HCT116 (cell line): ENCODE results near the gene RBM23. TPM values are rescaled to one million over a fixed set of nuclear protein-coding genes. Genes with fewer than 3 reads are reported as not detected.

Source experiments
- ATAC-seq: fragments of 200-7000 bp; cut with Tn5 transposase; 2 replicates; pipeline ENCODE4 v1.9.1; 2020; ENCODE audit warnings: mild to moderate bottlenecking, moderate library complexity
- BruUV-seq: library from RNA; stranded (reverse); fragments of 400-500 nt; replicated peaks from 2 replicates; lab custom pipeline; 2021; lab: Mats Ljungman, UMichigan
- CTCF ChIA-PET: fragments of 300-600 bp; sonication (Branson Sonifier 250); formaldehyde crosslinking; loops from one replicate; lab custom pipeline; 2021; ENCODE audit warnings: antibody characterized with exemption; lab: Charles Lee
- POLR2A ChIA-PET: fragments of 300-600, 350-600 bp; sonication (Branson Sonifier 250); formaldehyde crosslinking; loops from one replicate; lab custom pipeline; 2021; ENCODE audit warnings: antibody characterized with exemption; lab: Charles Lee
- RAD21 ChIA-PET, 2 experiments: fragments of 300-600 bp; sonication (Branson Sonifier 250); formaldehyde crosslinking; loops; one replicate each; lab custom pipeline; 2023; ENCODE audit warnings: low total read pairs in 2 of 2; ENCODE audit not compliant: uncharacterized antibody in 2 of 2, unreplicated experiment in 2 of 2, low non-redundant PET in 1 of 2; lab: Charles Lee
- DNase-seq: peaks from one replicate; pipeline ENCODE4 v3.0.0-alpha.2; 2010; ENCODE audit warnings: low read depth, low spot score
- H2AFZ ChIP-seq: fragments of 200-600 bp; shearing (Covaris generic), sonication (generic); 2 replicates; pipeline ENCODE4 v1.6.1; 2017; ENCODE audit warnings: low read depth, mixed run types, mixed read lengths, antibody characterized with exemption, low read length; ENCODE audit not compliant: poor library complexity, severe bottlenecking
- H3K27ac ChIP-seq: 2 replicates; pipeline ENCODE4 v1.5.1; 2012; ENCODE audit warnings: low read depth, low read length
- H3K27me3 ChIP-seq: fragments of 200-600 bp; sonication (generic); 2 replicates; pipeline ENCODE4 v1.6.1; 2016; ENCODE audit warnings: mixed run types, low read length, mixed read lengths; ENCODE audit not compliant: insufficient read depth
- H3K36me3 ChIP-seq, 2 experiments: fragments of 200-500 bp in 1 of 2; fragments of 200-600 bp in 1 of 2; sonication (Bioruptor generic) in 1 of 2; sonication (generic) in 1 of 2; 2 replicates each; pipeline versions ENCODE4 v1.5.1 to v1.6.1; 2014 to 2016; ENCODE audit warnings: low read length in 2 of 2, inconsistent platforms in 1 of 2, mixed read lengths in 1 of 2, mixed run types in 1 of 2; ENCODE audit not compliant: insufficient read depth in 2 of 2, control insufficient read depth in 1 of 2
- H3K4me1 ChIP-seq, 2 experiments: fragments of 200-600 bp in 1 of 2; sonication (generic) in 1 of 2; 2 replicates each; pipeline versions ENCODE4 v1.5.1 to v1.6.1; 2012 to 2017; ENCODE audit warnings: low read length in 2 of 2, inconsistent platforms in 1 of 2, mild to moderate bottlenecking in 1 of 2, mixed read lengths in 1 of 2, mixed run types in 1 of 2, moderate library complexity in 1 of 2; ENCODE audit not compliant: insufficient read depth in 2 of 2, control insufficient read depth in 1 of 2
- H3K4me2 ChIP-seq: fragments of 200-600 bp; sonication (generic); 2 replicates; pipeline ENCODE4 v1.6.1; 2017; ENCODE audit warnings: mixed run types, low read length, mixed read lengths
- H3K4me3 ChIP-seq, 2 experiments: fragments of 200-600 bp in 1 of 2; sonication (generic) in 1 of 2; replicated peaks in 1 of 2; 2 replicates each; pipeline ENCODE4 v1.5.1; 2011 to 2016; ENCODE audit warnings: low read length in 2 of 2, control low read depth in 1 of 2, low read depth in 1 of 2, mild to moderate bottlenecking in 1 of 2, mixed read lengths in 1 of 2, mixed run types in 1 of 2
- H3K79me2 ChIP-seq: fragments of 200-600 bp; sonication (generic); 2 replicates; pipeline ENCODE4 v1.6.1; 2017; ENCODE audit warnings: mild to moderate bottlenecking, mixed run types, low read length, moderate library complexity, mixed read lengths; ENCODE audit not compliant: insufficient read depth
- H3K9ac ChIP-seq: fragments of 200-600 bp; sonication (generic); 2 replicates; pipeline ENCODE4 v1.6.1; 2016; ENCODE audit warnings: low read length, mixed read lengths
- H3K9me2 ChIP-seq: fragments of 200-600 bp; sonication (generic), shearing (Covaris generic); 2 replicates; pipeline ENCODE4 v1.6.1; 2017; ENCODE audit warnings: mixed run types, mild to moderate bottlenecking, moderate library complexity; ENCODE audit not compliant: insufficient read depth
- H3K9me3 ChIP-seq, 2 experiments: fragments of 200-500 bp in 1 of 2; fragments of 200-600 bp in 1 of 2; sonication (Bioruptor generic) in 1 of 2; sonication (generic) in 1 of 2; 2 replicates each; pipeline ENCODE4 v1.6.1; 2014 to 2017; ENCODE audit warnings: low read length in 2 of 2, mixed read lengths in 2 of 2, inconsistent platforms in 1 of 2, low read depth in 1 of 2, mild to moderate bottlenecking in 1 of 2, mixed run types in 1 of 2, moderate library complexity in 1 of 2; ENCODE audit not compliant: control insufficient read depth in 1 of 2, insufficient read depth in 1 of 2
- H4K20me1 ChIP-seq: fragments of 200-600 bp; sonication (generic), shearing (Covaris generic); 2 replicates; pipeline ENCODE4 v1.6.1; 2017; ENCODE audit warnings: mixed run types, mild to moderate bottlenecking, moderate library complexity; ENCODE audit not compliant: insufficient read depth
- CBX3 ChIP-seq: IDR thresholded peaks from 2 replicates; pipeline ENCODE4 v1.6.1; 2012; ENCODE audit warnings: low read depth
- CEBPB ChIP-seq: IDR thresholded peaks from 2 replicates; pipeline ENCODE4 v1.6.1; 2012; ENCODE audit warnings: low read depth
- EGR1 ChIP-seq: IDR thresholded peaks from 2 replicates; pipeline ENCODE4 v1.6.1; 2012; ENCODE audit warnings: low read depth
- ELF1 ChIP-seq: IDR thresholded peaks from 2 replicates; pipeline ENCODE4 v1.6.1; 2012; ENCODE audit warnings: low read depth, borderline replicate concordance
- EZH2 ChIP-seq: fragments of 200-600 bp; sonication (generic); IDR thresholded peaks from 2 replicates; pipeline ENCODE4 v1.6.1; 2017; ENCODE audit warnings: antibody characterized with exemption, mixed run types
- EZH2phosphoT487 ChIP-seq: fragments of 200-600 bp; IDR thresholded peaks from 2 replicates; pipeline ENCODE4 v1.6.1; 2018; ENCODE audit warnings: antibody characterized with exemption, borderline replicate concordance
- FOSL1 ChIP-seq: IDR thresholded peaks from 2 replicates; pipeline ENCODE4 v1.6.1; 2012; ENCODE audit warnings: low read depth
- JUND ChIP-seq: IDR thresholded peaks from 2 replicates; pipeline ENCODE4 v1.6.1; 2012
- MAX ChIP-seq: IDR thresholded peaks from 2 replicates; pipeline ENCODE4 v1.6.1; 2012
- POLR2A ChIP-seq: IDR thresholded peaks from 2 replicates; pipeline ENCODE4 v1.7.0; 2011; ENCODE audit warnings: borderline replicate concordance; ENCODE audit not compliant: insufficient read depth, insufficient read length; ENCODE audit errors: extremely low read depth
- POLR2AphosphoS5 ChIP-seq: IDR thresholded peaks from 2 replicates; pipeline ENCODE4 v1.6.1; 2011; ENCODE audit warnings: mild to moderate bottlenecking, low read depth, low read length, moderate library complexity
- SIN3A ChIP-seq: IDR thresholded peaks from 2 replicates; pipeline ENCODE4 v1.6.1; 2012; ENCODE audit warnings: low read depth
- SP1 ChIP-seq: IDR thresholded peaks from 2 replicates; pipeline ENCODE4 v1.6.1; 2012; ENCODE audit warnings: low read depth
- SRF ChIP-seq: IDR thresholded peaks from 2 replicates; pipeline ENCODE4 v1.6.1; 2012; ENCODE audit warnings: low read depth
- TCF7L2 ChIP-seq: IDR thresholded peaks from 2 replicates; pipeline ENCODE4 v1.7.0; 2011; ENCODE audit warnings: borderline replicate concordance, inconsistent platforms; ENCODE audit not compliant: insufficient read depth, insufficient read length; ENCODE audit errors: extremely low read depth
- YY1 ChIP-seq: IDR thresholded peaks from 2 replicates; pipeline ENCODE4 v1.6.1; 2011; ENCODE audit warnings: low read length, low read depth, moderate library complexity, mild to moderate bottlenecking; ENCODE audit not compliant: insufficient replicate concordance; ENCODE audit errors: extremely low read depth
- ZFX ChIP-seq: fragments of 450-650 bp; IDR thresholded peaks from 2 replicates; pipeline ENCODE4 v1.6.1; 2017
- intact Hi-C: fragments of 100-400 bp; cut with micrococcal nuclease; formaldehyde crosslinking; loops from 2 replicates; pipeline ENCODE4 v1.10.0; 2022
- total RNA-seq: library from RNA; stranded (reverse); gene quantifications from one replicate; pipeline ENCODE4 v1.2.1, GENCODE V29; 2021; ENCODE audit not compliant: unreplicated experiment
- TF ChIP-seq, protein P1 (sequence below), 3 experiments: fragments of 200-600 bp in 1 of 3; sonication (generic) in 1 of 3; IDR thresholded peaks in 2 of 3; conservative IDR thresholded peaks in 1 of 3; 2 replicates each; pipeline ENCODE4 v1.5.1; 2012 to 2017; ENCODE audit warnings: low read depth in 2 of 3, low read length in 2 of 3, antibody characterized with exemption in 1 of 3, borderline replicate concordance in 1 of 3, control low read depth in 1 of 3, mild to moderate bottlenecking in 1 of 3, mixed read lengths in 1 of 3, mixed run types in 1 of 3, moderate library complexity in 1 of 3; ENCODE audit not compliant: insufficient read depth in 1 of 3
- TF ChIP-seq, protein P2 (sequence below): IDR thresholded peaks from 2 replicates; pipeline ENCODE4 v1.6.1; 2012; ENCODE audit warnings: low read depth

Gene RBM23
- total RNA-seq, 1 experiment from 2014 or later, result 67.2 TPM

- Histone ChIP-seq H3K4me3 (no peak overlapping the region), H3K4me2 (no peak overlapping the region), H4K20me1 (no peaks in the 10 kb centered on the region), H3K27me3 (no peaks in the 10 kb centered on the region), H2AFZ (no peak overlapping the region), H3K27ac (no peak overlapping the region), H3K9me2 (no peaks in the 10 kb centered on the region), H3K79me2 (no peaks in the 10 kb centered on the region), H3K9me3 (no peaks in the 10 kb centered on the region), H3K36me3 (no peaks in the 10 kb centered on the region)
- DNase-seq (no peak), ATAC-seq (no peak)
- BruUV-seq, result no TSS peak
- TF ChIP-seq EGR1 (no peak), POLR2A (no peak), MAX (no peak), JUND (no peak), CEBPB (no peak), SIN3A (no peak), EZH2phosphoT487 (no peak), CBX3 (no peak), FOSL1 (no peak), YY1 (no peak), ZFX (no peak), TCF7L2 (no peak), ELF1 (no peak), SRF (no peak), EZH2 (no peak), SP1 (no peak), POLR2AphosphoS5 (no peak)
- TF ChIP-seq, protein P1, sequence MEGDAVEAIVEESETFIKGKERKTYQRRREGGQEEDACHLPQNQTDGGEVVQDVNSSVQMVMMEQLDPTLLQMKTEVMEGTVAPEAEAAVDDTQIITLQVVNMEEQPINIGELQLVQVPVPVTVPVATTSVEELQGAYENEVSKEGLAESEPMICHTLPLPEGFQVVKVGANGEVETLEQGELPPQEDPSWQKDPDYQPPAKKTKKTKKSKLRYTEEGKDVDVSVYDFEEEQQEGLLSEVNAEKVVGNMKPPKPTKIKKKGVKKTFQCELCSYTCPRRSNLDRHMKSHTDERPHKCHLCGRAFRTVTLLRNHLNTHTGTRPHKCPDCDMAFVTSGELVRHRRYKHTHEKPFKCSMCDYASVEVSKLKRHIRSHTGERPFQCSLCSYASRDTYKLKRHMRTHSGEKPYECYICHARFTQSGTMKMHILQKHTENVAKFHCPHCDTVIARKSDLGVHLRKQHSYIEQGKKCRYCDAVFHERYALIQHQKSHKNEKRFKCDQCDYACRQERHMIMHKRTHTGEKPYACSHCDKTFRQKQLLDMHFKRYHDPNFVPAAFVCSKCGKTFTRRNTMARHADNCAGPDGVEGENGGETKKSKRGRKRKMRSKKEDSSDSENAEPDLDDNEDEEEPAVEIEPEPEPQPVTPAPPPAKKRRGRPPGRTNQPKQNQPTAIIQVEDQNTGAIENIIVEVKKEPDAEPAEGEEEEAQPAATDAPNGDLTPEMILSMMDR (IDR thresholded peaks at IDR 0.05 in 2 of 3, conservative IDR thresholded peaks at IDR 0.05 in 1 of 3; ENCODE audit: borderline replicate concordance in 1 of 3, insufficient read depth in 1 of 3, low read depth in 2 of 3, low read length in 2 of 3), result no peak
- TF ChIP-seq, protein P2, sequence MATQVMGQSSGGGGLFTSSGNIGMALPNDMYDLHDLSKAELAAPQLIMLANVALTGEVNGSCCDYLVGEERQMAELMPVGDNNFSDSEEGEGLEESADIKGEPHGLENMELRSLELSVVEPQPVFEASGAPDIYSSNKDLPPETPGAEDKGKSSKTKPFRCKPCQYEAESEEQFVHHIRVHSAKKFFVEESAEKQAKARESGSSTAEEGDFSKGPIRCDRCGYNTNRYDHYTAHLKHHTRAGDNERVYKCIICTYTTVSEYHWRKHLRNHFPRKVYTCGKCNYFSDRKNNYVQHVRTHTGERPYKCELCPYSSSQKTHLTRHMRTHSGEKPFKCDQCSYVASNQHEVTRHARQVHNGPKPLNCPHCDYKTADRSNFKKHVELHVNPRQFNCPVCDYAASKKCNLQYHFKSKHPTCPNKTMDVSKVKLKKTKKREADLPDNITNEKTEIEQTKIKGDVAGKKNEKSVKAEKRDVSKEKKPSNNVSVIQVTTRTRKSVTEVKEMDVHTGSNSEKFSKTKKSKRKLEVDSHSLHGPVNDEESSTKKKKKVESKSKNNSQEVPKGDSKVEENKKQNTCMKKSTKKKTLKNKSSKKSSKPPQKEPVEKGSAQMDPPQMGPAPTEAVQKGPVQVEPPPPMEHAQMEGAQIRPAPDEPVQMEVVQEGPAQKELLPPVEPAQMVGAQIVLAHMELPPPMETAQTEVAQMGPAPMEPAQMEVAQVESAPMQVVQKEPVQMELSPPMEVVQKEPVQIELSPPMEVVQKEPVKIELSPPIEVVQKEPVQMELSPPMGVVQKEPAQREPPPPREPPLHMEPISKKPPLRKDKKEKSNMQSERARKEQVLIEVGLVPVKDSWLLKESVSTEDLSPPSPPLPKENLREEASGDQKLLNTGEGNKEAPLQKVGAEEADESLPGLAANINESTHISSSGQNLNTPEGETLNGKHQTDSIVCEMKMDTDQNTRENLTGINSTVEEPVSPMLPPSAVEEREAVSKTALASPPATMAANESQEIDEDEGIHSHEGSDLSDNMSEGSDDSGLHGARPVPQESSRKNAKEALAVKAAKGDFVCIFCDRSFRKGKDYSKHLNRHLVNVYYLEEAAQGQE, result no peak
- TF ChIP-seq, all 23 proteins: peak for 0
- Histone ChIP-seq H3K9ac (no peak overlapping the region), H3K4me1 (peaks cover 3 to 19% of the 10 kb centered on the region in 2 experiments; a peak in 2 of 4 replicates)
- CTCF ChIA-PET, result interaction anchor here (1.0 to 5.6 kb wide), 7 partner anchors 20 to 281 kb away, joined by 4 to 41 read pairs (median 7); partner anchors contain the start of gene LRP10
- RAD21 ChIA-PET, result no interaction called here
- POLR2A ChIA-PET, result no interaction called here
- intact Hi-C loops, result no loop called here
Measured at GRCh38 chr14:22850944-22851764, 67.8 kb downstream of the RBM23 start.
